Prostate gland (tissue), 2 donors: ENCODE data around the gene RET.

Source experiments
- CTCF ChIP-seq, 4 experiments: fragments of 200-600 bp in 2 of 4; fragments of 450-650 bp in 2 of 4; sonication (generic) in 2 of 4; IDR thresholded peaks; 1 replicate in 3 of 4; 2 replicates in 1 of 4; pipeline ENCODE4 v1.5.1; 2016 to 2019; ENCODE audit warnings: antibody characterized with exemption in 4 of 4, mild to moderate bottlenecking in 2 of 4, moderate library complexity in 2 of 4
- POLR2A ChIP-seq: fragments of 450-650 bp; IDR thresholded peaks from one replicate; pipeline ENCODE4 v1.6.1; 2016; ENCODE audit warnings: antibody characterized with exemption, mild to moderate bottlenecking

- TF ChIP-seq POLR2A (no peak), CTCF (IDR thresholded peaks at IDR 0.05) (no peak)
Observed at GRCh38 chr10:43094085-43094484, 17.2 kb downstream of the RET start.
